ENCODE data around the gene OR14I1.

Gene OR14I1

GRCh38 chr1:248730507-248731335 is 28.2 kb upstream of the OR14I1 start:
- Histone ChIP-seq H3K27me3 (ENCODE audit: insufficient read depth, poor library complexity, severe bottlenecking) (no peaks in the 10 kb centered on the region), H3K27ac (replicated peaks) (no peak overlapping the region), H3K4me3 (replicated peaks; ENCODE audit: insufficient read depth, low read length) (no peak overlapping the region)
- no peak for DNase-seq (ENCODE audit: low read depth in 1 of 2, low spot score in 1 of 2)
- TF ChIP-seq POLR2AphosphoS5 (IDR thresholded peaks at IDR 0.05; ENCODE audit: low read depth) = no peak
- TF ChIP-seq REST (IDR thresholded peaks at IDR 0.05; ENCODE audit: insufficient replicate concordance, low read depth) = no peak
- TF ChIP-seq SPI1 (IDR thresholded peaks at IDR 0.05; ENCODE audit: borderline replicate concordance, low read depth) = no peak
- no peak for TF ChIP-seq CTCF (IDR thresholded peaks at IDR 0.05; ENCODE audit: insufficient read depth, low read length)

GRCh38 chr1:248714248-248714647 is 11.7 kb upstream of the OR14I1 start:
- Histone ChIP-seq H3K27ac (replicated peaks) (no peak overlapping the region), H3K27me3 (ENCODE audit: insufficient read depth, poor library complexity, severe bottlenecking) (no peaks in the 10 kb centered on the region), H3K4me3 (replicated peaks; ENCODE audit: insufficient read depth, low read length) (no peak overlapping the region)
- TF ChIP-seq POLR2AphosphoS5 (IDR thresholded peaks at IDR 0.05; ENCODE audit: low read depth) = no peak
- no peak for TF ChIP-seq GABPA (IDR thresholded peaks at IDR 0.05; ENCODE audit: low read depth)
- TF ChIP-seq CTCF (IDR thresholded peaks at IDR 0.05; ENCODE audit: insufficient read depth, low read length) = no peak
- no peak for TF ChIP-seq SPI1 (IDR thresholded peaks at IDR 0.05; ENCODE audit: borderline replicate concordance, low read depth)
- TF ChIP-seq REST (IDR thresholded peaks at IDR 0.05; ENCODE audit: insufficient replicate concordance, low read depth) = no peak
- no peak for DNase-seq (ENCODE audit: low read depth in 1 of 2, low spot score in 1 of 2)

GRCh38 chr1:248710305-248710900 is 7.8 kb upstream of the OR14I1 start:
- no peaks in the 10 kb centered on the region for H3K27me3 ChIP-seq (ENCODE audit: insufficient read depth, poor library complexity, severe bottlenecking)
- TF ChIP-seq POLR2AphosphoS5 (IDR thresholded peaks at IDR 0.05; ENCODE audit: low read depth) (no peak), SPI1 (IDR thresholded peaks at IDR 0.05; ENCODE audit: borderline replicate concordance, low read depth) (no peak), REST (IDR thresholded peaks at IDR 0.05; ENCODE audit: insufficient replicate concordance, low read depth) (no peak)
- H3K27ac ChIP-seq (replicated peaks) = peak overlapping the region; percentile 86

More at GRCh38 chr1:248710305-248710900, 7.8 kb upstream of the OR14I1 start:
- H3K4me3 ChIP-seq (replicated peaks; ENCODE audit: insufficient read depth, low read length) = no peak overlapping the region
- peak; percentile 60 to 70 for DNase-seq (ENCODE audit: low read depth in 1 of 2, low spot score in 1 of 2)
